CD4-positive, alpha-beta T cell treated with Interleukin-2 at 100 ng/mL for 4 hours (primary cell): ENCODE results near the gene TAF11.
"Not testable (repeated sequence)": the region's sequence is repeated elsewhere in the genome, so short reads cannot be mapped to it uniquely, and the experiment has no call there.

Source experiments
- DNase-seq: peaks from one replicate; pipeline ENCODE4 v3.0.0-alpha.2; 2020; ENCODE audit warnings: low spot score

TAF11 gene

DNA sequence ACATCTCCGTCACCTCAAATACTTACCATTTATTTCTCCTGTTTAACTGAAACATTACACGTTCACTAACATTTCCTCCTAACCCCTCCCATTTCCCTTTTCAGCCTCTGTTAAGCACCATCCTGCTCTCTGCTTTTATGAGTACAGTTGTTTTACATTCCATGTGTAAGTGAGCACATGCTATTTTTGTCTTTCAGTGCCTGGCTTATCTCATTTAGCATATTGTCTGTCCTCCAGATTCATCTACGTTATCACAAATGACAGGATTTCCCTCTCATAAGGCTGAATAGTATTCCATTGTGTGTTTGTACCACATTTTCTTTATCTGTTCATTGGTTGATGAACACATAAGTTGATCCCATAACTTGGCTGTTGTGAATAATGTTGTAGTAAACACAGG is 22.7 kb downstream of the TAF11 start:
- DNase-seq, result no peak

DNA sequence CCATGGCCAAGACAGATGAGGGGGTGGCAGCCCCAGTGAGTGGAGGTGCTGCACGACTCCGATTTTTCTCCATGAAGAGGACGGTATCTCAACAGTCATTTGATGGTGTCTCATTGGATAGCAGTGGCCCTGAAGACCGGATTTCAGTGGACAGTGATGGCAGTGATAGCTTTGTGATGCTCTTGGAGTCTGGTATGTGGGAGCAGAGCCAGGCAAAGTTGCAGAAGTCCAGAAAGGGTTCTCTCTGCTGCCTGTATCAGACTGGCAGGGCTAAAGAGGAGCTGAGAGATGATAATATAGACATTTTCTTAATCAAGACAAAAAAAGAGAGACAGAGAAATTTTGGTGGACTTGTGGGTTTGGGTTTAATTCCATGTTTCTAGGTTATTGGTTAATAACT is 23.8 kb downstream of the TAF11 start:
- DNase-seq, result no peak

GRCh38 chr6:34860776-34861175 is 27.1 kb downstream of the TAF11 start:
- DNase-seq, result no peak

- no peak for DNase-seq
Measured at GRCh38 chr6:34859951-34860350, 27.9 kb downstream of the TAF11 start.

DNA sequence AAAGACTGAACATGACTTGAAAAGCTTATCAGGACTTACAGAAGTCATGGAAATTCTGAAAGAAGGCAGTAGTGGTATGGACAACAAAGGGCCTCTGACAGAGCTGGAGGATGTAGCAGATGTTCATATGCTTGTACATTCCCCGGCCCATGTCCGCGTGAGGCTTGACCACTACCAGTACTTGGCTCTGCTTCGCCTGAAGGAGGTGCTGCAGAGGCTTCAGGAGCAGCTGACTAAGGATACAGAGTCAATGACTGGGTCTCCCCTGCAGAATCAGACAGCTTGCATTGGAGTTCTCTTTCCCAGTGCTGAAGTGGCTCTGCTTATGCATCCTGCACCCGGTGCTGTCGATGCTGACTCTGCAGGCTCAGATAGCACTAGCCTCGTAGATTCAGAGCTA is 29.2 kb downstream of the TAF11 start:
- DNase-seq, result no peak

GRCh38 chr6:34855463-34855862 is 32.4 kb downstream of the TAF11 start:
- DNase-seq, result no peak

DNA sequence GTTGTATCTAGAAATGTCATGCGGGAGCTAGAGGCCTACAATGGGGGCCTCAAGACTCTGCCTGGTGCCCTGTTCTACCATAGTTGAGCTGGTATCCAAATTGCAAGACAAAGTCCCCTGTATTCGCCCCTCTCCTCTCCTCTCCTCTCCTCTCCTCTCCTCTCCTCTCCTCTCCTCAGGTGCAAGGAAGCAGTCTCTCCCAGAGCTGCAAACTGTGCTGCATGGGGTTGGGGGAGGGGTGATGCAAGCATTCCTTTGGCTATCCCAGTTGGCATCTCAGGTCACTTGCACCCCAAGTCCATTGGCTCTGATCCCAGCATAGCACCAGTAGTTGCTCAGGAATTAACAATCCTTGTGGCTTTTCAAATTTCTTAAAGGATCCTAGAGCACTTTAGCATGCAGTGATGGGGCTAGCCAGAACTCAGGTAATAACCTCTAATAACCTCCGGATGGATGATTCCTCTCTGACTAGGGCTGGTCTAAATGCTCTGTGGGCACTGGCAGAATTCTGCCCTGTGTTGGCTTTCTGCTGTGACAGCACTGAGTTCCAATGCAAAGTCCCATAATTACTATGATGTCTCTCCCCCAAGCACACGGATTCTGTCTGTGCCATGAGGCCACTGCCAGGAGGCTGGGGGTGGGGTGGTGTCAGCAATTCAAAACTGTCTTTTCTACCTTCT is 35.3 kb downstream of the TAF11 start:
- no peak for DNase-seq

DNA sequence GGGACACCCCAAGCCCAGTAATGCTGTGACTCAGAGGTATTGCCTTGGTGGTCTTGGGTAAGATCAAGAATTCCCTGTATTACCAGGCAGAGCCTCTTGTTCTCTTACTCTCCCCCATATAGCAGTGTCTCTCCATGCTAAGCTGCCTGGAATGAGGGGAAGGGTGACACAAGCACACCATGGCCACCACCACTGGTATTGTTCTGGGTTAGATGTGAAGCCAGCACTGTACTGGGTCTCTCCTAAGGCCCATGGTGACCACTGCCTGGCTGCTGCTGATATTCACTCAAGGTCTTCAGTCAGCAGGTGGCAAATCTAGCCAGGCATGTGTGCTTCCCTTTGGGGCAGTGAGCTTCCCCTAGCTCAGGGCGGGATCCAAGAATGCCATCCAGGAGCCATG is 36.5 kb downstream of the TAF11 start:
- no peak for DNase-seq

DNA sequence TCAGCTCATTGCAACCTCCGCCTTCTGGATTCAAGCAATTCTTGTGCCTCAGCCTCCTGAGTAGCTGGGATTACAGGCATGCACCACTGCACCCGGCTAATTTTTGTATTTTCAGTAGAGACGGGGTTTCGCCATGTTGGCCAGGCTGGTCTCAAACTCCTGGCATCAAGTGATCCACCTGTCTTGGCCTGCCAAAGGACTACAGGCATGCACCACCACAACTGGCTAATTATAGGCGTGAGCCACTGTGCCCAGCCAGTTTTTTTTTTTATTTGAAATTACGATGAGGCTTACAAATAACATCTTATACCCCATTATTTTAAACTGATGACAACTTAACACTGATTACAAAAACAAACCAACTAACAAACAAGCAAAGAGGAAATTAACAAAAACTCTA is 38.8 kb downstream of the TAF11 start:
- DNase-seq, result not testable (repeated sequence)

GRCh38 chr6:34839666-34840352 is 48.0 kb downstream of the TAF11 start:
- no peak for DNase-seq

DNA sequence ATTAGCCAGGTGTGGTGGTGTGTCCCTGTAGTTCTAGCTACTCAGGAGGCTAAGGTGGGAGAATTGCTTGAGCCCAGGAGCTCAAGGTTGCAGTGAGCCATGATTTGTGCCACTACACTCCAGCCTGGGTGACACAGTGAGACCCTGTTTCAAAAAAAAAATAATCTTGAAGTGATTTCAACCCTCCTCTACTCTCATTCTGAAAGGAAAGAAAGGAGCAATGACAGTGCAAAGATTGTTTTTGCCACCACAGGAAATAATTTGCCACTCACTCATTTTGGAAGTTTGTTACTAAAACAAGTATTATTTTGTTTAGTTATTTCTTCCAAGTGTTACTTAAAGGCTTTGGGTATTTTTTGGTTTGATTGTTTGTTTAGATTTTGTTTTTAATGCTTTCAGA is 50.3 kb downstream of the TAF11 start:
- no peak for DNase-seq

DNA sequence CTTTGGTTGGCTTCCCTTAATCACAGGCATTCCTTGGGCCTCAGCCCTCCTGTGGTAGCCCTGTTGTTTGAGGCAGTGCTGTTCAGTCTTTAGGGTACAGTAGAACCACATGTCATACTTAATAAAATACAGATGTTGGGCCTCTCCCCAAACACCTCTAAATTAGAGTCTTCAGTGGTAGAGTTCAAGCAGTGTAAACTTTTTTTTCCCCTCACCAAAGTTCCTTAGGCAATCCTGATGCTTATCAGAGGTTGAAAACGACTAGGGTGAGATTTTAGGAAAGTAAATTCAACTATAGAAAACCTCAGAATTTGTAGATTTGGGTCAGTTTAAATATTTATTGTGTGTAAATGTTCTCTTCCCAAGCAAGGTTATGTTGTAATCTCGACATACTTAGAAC is 51.4 kb downstream of the TAF11 start:
- no peak for DNase-seq

DNA sequence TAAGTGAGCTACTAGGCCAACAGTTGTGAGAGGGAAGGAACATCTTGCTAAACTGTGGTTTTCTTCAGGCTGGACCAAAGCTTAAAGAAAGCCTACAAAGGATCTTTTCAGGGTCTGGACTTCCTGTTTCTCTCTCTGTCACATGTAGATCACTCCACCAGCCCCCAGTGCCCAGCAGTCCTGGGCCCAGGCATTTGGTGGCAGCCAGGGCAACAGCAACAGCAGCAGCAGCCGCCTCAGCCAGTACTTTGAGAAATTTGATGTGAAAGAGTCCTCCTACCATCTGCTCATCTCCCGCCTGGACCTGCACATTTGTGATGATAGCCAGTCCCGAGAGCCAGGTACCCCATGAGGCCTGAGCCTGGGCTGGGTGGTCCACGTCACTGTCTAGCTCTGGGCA is 51.8 kb downstream of the TAF11 start:
- DNase-seq, result no peak

- no peak for DNase-seq
Measured at GRCh38 chr6:34834789-34835518, 52.9 kb downstream of the TAF11 start.

- DNase-seq, result no peak
Measured at GRCh38 chr6:34832942-34833341, 54.9 kb downstream of the TAF11 start.

GRCh38 chr6:34829137-34829536 is 58.7 kb downstream of the TAF11 start:
- DNase-seq, result no peak
